NCI-H187 treated with DMSO at 0.1 percent for 48 hours (cell line): Measurements from ENCODE around the gene C3.
"Not testable (repeated sequence)": the region's sequence is repeated elsewhere in the genome, so short reads cannot be mapped to it uniquely, and the experiment has no call there.

Experiments
- DNase-seq: peaks from one replicate; lab custom pipeline; 2025; lab: John Stamatoyannopoulos, UW

The C3 gene

GRCh38 chr19:6712692-6713670, 7.5 kb downstream of the C3 start:
- DNase-seq, result no peak

- no peak for DNase-seq
These were observed 8.2 kb downstream of the C3 start for GRCh38 chr19:6712231-6712630.

GRCh38 chr19:6711605-6712004, 8.8 kb downstream of the C3 start:
- no peak for DNase-seq

GRCh38 chr19:6711078-6711361, 9.4 kb downstream of the C3 start:
- no peak for DNase-seq

GRCh38 chr19:6710273-6711077, 10.0 kb downstream of the C3 start:
- no peak for DNase-seq

GRCh38 chr19:6709549-6709948, 10.9 kb downstream of the C3 start:
- DNase-seq, result no peak

- not testable (repeated sequence) for DNase-seq
These were observed 11.5 kb downstream of the C3 start for GRCh38 chr19:6708913-6709312.

GRCh38 chr19:6708346-6708745, 12.1 kb downstream of the C3 start:
- no peak for DNase-seq

GRCh38 chr19:6707658-6708018, 12.8 kb downstream of the C3 start:
- no peak for DNase-seq

- no peak for DNase-seq
These were observed 13.3 kb downstream of the C3 start for GRCh38 chr19:6707011-6707657.

- DNase-seq, result no peak
These were observed 13.9 kb downstream of the C3 start for GRCh38 chr19:6706633-6706958.

GRCh38 chr19:6705931-6706632, 14.4 kb downstream of the C3 start:
- no peak for DNase-seq

- no peak for DNase-seq
These were observed 19.7 kb downstream of the C3 start for GRCh38 chr19:6700586-6701316.

GRCh38 chr19:6699935-6700334, 20.5 kb downstream of the C3 start:
- DNase-seq, result no peak

GRCh38 chr19:6697291-6697690, 23.2 kb downstream of the C3 start:
- DNase-seq, result no peak

GRCh38 chr19:6696239-6696820, 24.1 kb downstream of the C3 start:
- no peak for DNase-seq

- DNase-seq, result no peak
These were observed 26.2 kb downstream of the C3 start for GRCh38 chr19:6694147-6694815.

GRCh38 chr19:6693681-6694080, 26.8 kb downstream of the C3 start:
- no peak for DNase-seq

- no peak for DNase-seq
These were observed 27.4 kb downstream of the C3 start for GRCh38 chr19:6693056-6693471.

GRCh38 chr19:6692027-6692426, 28.4 kb downstream of the C3 start:
- no peak for DNase-seq

GRCh38 chr19:6691342-6691741, 29.1 kb downstream of the C3 start:
- DNase-seq, result no peak
